NCI-H1105 (cell line): Measurements from ENCODE around the gene MET.

ENCODE experiments used
- DNase-seq: peaks from one replicate; lab custom pipeline; 2025; lab: John Stamatoyannopoulos, UW

The MET gene

GRCh38 chr7:116665332-116665996 lies 6.5 kb upstream of the MET start:
- no peak for DNase-seq

GRCh38 chr7:116669769-116670168 lies 2.2 kb upstream of the MET start:
- DNase-seq, result no peak

- DNase-seq, result no peak
Observed at GRCh38 chr7:116670409-116671015, 1.5 kb upstream of the MET start.

GRCh38 chr7:116671111-116671510 lies 885 bp upstream of the MET start:
- no peak for DNase-seq

- DNase-seq, result peak; percentile 35
Observed at GRCh38 chr7:116672596-116673456, 830 bp downstream of the MET start.

GRCh38 chr7:116673457-116673865 lies 1.5 kb downstream of the MET start:
- no peak for DNase-seq

- no peak for DNase-seq
Observed at GRCh38 chr7:116674508-116675173, 2.6 kb downstream of the MET start.

- DNase-seq, result no peak
Observed at GRCh38 chr7:116675812-116676355, 3.9 kb downstream of the MET start.

GRCh38 chr7:116678780-116679179 lies 6.8 kb downstream of the MET start:
- no peak for DNase-seq

- peak; percentile 35 for DNase-seq
Observed at GRCh38 chr7:116679500-116679899, 7.5 kb downstream of the MET start.

GRCh38 chr7:116683786-116684185 lies 11.8 kb downstream of the MET start:
- DNase-seq, result no peak

- no peak for DNase-seq
Observed at GRCh38 chr7:116686033-116686432, 14.0 kb downstream of the MET start.

GRCh38 chr7:116686812-116687419 lies 14.9 kb downstream of the MET start:
- no peak for DNase-seq

GRCh38 chr7:116687801-116688201 lies 15.8 kb downstream of the MET start:
- no peak for DNase-seq

- no peak for DNase-seq
Observed at GRCh38 chr7:116689790-116690259, 17.8 kb downstream of the MET start.

GRCh38 chr7:116691664-116692063 lies 19.7 kb downstream of the MET start:
- DNase-seq, result no peak

- DNase-seq, result no peak
Observed at GRCh38 chr7:116692401-116693308, 20.7 kb downstream of the MET start.

- DNase-seq, result no peak
Observed at GRCh38 chr7:116696707-116697106, 24.7 kb downstream of the MET start.

GRCh38 chr7:116697152-116697551 lies 25.2 kb downstream of the MET start:
- no peak for DNase-seq

GRCh38 chr7:116697761-116698160 lies 25.8 kb downstream of the MET start:
- DNase-seq, result no peak

GRCh38 chr7:116698396-116698795 lies 26.4 kb downstream of the MET start:
- DNase-seq, result no peak
